ENCODE measurements around the gene GPC1.

DNA sequence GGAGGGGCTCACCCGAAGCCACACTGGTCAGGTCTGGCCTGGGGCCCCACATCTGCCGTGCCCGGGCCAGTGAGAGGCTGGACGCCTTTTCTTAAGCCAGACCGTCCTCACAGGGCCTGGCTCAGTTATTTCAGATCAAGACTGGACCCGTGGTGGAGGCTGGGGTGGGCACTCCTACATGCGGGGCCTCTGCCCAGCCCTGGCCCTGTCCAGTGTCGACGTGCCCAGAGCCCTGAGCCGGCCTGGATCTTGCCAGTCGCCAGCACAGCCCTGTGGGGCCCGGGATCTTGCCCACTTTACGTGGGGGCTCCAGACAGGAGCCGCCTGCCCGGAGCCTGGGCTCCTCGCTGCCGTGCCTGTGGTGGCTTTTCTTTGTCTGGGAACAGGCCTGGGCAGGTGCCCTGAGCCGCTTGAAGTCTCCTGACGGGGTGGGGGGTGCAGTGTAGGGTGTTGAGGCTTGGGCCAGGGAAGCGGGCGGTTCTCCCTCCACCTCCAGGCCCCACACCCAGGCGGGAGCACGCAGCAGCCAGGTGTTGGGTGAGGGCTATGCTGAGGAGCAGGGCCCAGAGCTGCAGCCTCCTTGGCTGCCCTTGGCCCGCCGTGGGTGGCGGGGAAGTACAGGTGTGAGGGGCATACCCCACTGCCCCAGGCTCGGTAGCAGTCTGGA is 6.0 kb downstream of the GPC1 start:
- TF ChIP-seq, protein P1, sequence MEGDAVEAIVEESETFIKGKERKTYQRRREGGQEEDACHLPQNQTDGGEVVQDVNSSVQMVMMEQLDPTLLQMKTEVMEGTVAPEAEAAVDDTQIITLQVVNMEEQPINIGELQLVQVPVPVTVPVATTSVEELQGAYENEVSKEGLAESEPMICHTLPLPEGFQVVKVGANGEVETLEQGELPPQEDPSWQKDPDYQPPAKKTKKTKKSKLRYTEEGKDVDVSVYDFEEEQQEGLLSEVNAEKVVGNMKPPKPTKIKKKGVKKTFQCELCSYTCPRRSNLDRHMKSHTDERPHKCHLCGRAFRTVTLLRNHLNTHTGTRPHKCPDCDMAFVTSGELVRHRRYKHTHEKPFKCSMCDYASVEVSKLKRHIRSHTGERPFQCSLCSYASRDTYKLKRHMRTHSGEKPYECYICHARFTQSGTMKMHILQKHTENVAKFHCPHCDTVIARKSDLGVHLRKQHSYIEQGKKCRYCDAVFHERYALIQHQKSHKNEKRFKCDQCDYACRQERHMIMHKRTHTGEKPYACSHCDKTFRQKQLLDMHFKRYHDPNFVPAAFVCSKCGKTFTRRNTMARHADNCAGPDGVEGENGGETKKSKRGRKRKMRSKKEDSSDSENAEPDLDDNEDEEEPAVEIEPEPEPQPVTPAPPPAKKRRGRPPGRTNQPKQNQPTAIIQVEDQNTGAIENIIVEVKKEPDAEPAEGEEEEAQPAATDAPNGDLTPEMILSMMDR (conservative IDR thresholded peaks at IDR 0.05 in 1 of 2, IDR thresholded peaks at IDR 0.05 in 1 of 2; ENCODE audit: low read depth in 1 of 2, low read length in 2 of 2): no peak
- no peak for TF ChIP-seq EZH2 (IDR thresholded peaks at IDR 0.05; ENCODE audit: low read length, missing control alignments)

Data from fibroblast of lung (primary cell).